HG03175 (cell line): ENCODE results near the gene FNDC11.
"Not testable (repeated sequence)": the region's sequence is repeated elsewhere in the genome, so short reads cannot be mapped to it uniquely, and the experiment has no call there.

Source experiments
- ATAC-seq: cut with Tn5 transposase; IDR thresholded peaks from one replicate; pipeline ENCODE4 v1.9.1; 2021; ENCODE audit warnings: mild to moderate bottlenecking, moderate library complexity; ENCODE audit not compliant: unreplicated experiment

The FNDC11 gene

DNA sequence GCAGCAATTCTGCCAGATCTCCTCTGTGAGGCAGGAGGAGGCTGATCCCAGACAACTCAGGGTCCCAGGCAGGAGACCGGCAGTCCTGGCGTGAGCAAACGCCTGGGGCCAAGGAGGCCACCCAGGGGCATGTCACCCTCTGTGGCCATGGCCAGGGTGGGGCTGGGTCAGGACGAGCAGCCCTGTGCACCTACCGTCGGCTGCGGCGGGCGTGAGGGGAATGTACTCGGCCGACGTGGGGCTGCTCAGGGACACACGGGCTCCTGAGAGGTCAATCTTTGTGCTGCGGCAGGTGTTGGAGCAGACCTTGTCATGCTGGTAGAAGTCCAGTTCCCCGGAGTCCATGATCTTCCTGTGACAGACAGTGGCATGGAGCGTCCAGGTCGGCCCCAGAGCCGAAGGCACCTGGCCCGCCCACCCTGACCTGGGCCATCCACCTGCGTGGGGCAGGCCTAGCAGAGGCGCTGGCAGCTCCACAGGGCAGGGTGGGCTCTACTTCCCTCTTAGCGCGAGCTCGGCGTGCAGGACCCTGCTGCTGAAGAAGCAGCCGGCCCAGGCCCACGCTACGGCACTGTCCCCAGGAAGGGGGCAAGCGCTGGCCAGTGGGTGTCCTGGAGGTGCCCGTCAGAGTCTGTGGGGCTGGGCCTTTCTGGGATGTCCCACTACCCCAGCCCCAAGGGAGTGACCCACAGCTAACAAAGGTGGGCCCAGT, 41.6 kb downstream of the FNDC11 start:
- ATAC-seq, result no peak

DNA sequence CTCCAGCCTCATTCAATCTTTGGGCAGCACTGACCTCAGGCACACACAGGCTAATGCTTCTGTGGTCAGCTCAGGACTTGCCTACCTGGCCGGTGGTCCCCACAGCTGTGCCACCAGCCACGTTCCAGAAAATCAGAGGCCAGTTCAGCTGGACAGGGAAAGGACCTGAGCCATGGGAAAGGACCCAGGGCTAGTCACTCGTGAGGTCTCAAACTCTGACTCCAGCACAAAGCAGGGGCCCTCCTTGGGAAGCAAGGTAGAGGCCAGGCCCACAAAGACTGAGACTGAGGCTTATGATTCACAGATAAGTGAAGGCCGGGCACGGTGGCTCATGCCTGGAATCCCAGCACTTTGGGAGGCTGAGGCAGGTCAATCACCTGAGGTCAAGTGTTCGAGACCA, 42.5 kb downstream of the FNDC11 start:
- ATAC-seq, result no peak

DNA sequence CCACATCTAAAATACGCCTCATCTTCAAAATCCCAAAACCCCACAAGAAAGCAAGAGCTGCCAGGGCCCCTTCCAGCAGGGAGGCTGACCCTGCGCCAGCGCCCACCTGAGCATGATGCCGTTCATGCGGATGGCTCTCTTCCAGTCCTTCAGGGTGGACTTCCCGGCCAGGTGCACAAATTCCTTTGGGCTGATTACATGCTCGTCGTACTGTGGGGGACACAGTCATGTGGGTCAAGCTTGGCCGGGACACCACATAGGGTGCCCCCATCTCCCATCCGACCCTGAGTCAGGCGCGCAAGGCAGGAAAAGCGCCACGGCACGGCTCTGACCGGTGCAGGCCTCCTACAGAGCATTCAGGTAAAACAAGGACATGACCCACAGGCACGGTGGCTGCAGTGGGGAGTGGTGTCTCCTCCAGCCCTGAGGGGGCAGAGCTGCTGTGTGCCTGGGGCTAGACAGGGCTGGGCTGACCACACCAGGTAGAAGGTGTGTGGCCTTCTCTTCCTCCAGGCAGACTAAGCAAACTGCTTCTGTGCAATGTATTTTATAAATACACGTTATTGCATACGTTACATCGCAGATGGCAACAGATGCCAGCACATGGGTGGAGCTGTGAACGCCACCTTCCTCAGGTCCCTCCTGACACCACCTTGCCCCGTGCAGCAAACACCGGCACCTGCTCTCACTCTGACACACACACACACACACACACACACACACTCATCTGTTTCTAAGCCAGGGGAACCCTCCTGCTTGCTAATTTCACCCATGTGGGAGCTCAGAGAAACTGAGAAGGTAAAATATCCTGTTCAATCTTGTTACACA, 43.9 kb downstream of the FNDC11 start:
- no peak for ATAC-seq

DNA sequence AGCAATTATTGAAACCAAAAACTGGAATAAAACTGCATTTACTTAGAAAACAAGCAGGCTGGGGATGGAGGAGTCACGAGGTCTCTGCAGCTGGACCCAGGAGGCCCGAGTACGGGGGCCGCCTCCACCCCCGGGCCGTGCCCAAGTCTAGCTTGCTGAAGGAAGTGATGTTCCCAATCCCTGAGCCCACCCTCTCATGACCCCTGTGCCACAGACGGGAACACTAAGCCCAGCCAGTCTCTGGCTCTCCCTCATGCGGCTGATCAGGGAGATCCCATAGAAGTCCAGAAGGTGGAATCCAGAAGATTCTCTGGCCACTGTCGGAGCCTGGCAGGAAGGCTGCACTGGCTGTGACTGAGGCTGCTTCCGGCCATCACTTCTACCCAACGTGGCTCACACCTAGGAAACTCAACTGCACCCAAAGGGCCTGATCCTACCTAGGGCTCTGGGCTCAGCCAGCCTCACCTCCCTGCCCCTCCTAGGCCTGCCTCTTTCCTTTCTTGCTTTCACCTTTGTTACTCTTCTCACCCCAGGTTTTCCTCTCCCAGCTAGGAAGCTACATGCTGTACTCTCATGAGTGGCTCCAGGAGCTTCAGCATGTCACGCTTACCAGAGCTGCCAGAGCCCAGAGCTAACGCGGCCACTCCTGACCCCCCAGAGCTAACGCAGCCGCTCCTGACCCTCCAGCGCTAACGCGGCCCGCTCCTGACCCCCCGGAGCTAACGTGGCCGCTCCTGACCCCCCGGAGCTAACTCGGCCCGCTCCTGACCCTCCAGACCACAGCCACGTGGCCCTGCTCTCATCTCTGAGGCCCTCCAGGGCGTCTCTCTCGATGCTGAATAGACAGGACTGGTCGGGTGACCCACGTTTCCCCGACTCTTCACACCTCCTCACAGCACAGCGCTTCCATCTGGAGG, 44.8 kb downstream of the FNDC11 start:
- no peak for ATAC-seq

DNA sequence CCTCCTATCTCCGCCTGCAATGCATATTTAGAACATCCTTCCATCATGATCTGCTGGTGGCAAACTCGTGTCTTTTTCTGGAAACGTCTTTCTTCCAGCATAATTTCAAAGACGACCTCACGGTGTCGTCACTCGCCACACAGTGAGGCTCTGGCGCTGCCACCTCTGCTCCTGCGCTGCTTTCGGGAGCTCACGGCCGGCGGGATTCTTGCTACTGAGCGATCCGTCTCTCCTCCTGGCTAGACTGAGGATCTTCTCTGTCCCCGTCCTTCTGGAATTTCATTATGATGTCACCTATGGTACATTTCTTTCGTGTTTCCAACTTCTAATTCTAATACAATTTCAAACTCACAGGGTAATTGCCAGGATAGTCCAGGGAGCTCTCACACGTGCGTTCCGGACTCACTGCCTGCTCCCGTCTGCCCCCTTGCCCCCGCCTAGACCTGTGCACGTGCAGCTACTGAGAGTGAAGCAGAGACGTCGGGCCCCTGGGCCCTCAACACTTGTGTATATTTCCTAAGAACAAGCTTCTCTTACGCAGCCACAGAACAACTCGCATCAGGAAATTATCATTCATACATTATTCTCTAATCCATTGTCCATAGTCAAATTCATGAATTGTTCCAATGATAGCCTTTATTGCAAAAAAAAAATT, 45.6 kb downstream of the FNDC11 start:
- no peak for ATAC-seq

DNA sequence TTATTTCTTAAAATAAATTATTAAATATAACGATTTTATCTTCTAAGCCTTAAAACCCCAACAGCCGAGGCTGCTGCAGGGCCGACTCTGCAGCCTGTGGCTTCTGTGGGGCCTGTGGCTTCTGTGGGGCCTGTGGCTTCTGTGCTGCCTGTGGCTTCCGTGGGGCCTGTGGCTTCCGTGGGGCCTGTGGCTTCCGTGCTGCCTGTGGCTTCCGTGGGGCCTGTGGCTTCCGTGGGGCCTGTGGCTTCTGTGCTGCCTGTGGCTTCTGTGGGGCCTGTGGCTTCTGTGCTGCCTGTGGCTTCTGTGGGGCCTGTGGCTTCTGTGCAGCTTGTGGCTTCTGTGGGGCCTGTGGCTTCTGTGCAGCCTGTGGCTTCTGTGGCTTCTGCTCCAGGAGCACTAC, 47.7 kb downstream of the FNDC11 start:
- not testable (repeated sequence) for ATAC-seq

DNA sequence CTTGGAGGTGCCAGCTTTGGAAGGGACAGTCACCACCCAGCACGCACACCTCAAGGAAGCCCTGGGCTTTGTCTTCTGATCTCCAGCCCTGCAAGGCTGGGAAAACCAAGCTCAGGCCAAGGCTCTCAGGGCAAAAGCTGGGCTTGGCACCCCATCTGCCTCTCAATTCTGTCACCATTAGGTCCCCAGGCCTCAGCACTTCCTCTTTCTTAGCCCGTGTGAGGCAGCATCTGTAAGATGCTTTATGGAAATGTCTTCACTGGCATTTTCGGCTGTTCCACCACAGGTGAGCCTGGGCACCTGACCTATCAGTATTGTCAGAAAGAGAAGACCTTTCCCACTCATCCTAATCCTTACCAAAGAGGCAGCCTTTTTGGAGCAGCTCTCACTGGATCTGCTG, 48.4 kb downstream of the FNDC11 start:
- ATAC-seq, result no peak
